HCT116 (cell line): Measurements from ENCODE around the gene CNPY4. TPM values are rescaled to one million over a fixed set of nuclear protein-coding genes. Genes with fewer than 3 reads are reported as not detected.

Experiments
- ATAC-seq: fragments of 200-7000 bp; cut with Tn5 transposase; 2 replicates; pipeline ENCODE4 v1.9.1; 2020; ENCODE audit warnings: mild to moderate bottlenecking, moderate library complexity
- BruUV-seq: library from RNA; stranded (reverse); fragments of 400-500 nt; replicated peaks from 2 replicates; lab custom pipeline; 2021; lab: Mats Ljungman, UMichigan
- CTCF ChIA-PET: fragments of 300-600 bp; sonication (Branson Sonifier 250); formaldehyde crosslinking; loops from one replicate; lab custom pipeline; 2021; ENCODE audit warnings: antibody characterized with exemption; lab: Charles Lee
- POLR2A ChIA-PET: fragments of 300-600, 350-600 bp; sonication (Branson Sonifier 250); formaldehyde crosslinking; loops from one replicate; lab custom pipeline; 2021; ENCODE audit warnings: antibody characterized with exemption; lab: Charles Lee
- RAD21 ChIA-PET, 2 experiments: fragments of 300-600 bp; sonication (Branson Sonifier 250); formaldehyde crosslinking; loops; one replicate each; lab custom pipeline; 2023; ENCODE audit warnings: low total read pairs in 2 of 2; ENCODE audit not compliant: uncharacterized antibody in 2 of 2, unreplicated experiment in 2 of 2, low non-redundant PET in 1 of 2; lab: Charles Lee
- DNase-seq: peaks from one replicate; pipeline ENCODE4 v3.0.0-alpha.2; 2010; ENCODE audit warnings: low read depth, low spot score
- H2AFZ ChIP-seq: fragments of 200-600 bp; shearing (Covaris generic), sonication (generic); 2 replicates; pipeline ENCODE4 v1.6.1; 2017; ENCODE audit warnings: low read depth, mixed run types, mixed read lengths, antibody characterized with exemption, low read length; ENCODE audit not compliant: poor library complexity, severe bottlenecking
- H3K27ac ChIP-seq: 2 replicates; pipeline ENCODE4 v1.5.1; 2012; ENCODE audit warnings: low read depth, low read length
- H3K27me3 ChIP-seq: fragments of 200-600 bp; sonication (generic); 2 replicates; pipeline ENCODE4 v1.6.1; 2016; ENCODE audit warnings: mixed run types, low read length, mixed read lengths; ENCODE audit not compliant: insufficient read depth
- H3K36me3 ChIP-seq, 2 experiments: fragments of 200-500 bp in 1 of 2; fragments of 200-600 bp in 1 of 2; sonication (Bioruptor generic) in 1 of 2; sonication (generic) in 1 of 2; 2 replicates each; pipeline versions ENCODE4 v1.5.1 to v1.6.1; 2014 to 2016; ENCODE audit warnings: low read length in 2 of 2, inconsistent platforms in 1 of 2, mixed read lengths in 1 of 2, mixed run types in 1 of 2; ENCODE audit not compliant: insufficient read depth in 2 of 2, control insufficient read depth in 1 of 2
- H3K4me1 ChIP-seq, 2 experiments: fragments of 200-600 bp in 1 of 2; sonication (generic) in 1 of 2; 2 replicates each; pipeline versions ENCODE4 v1.5.1 to v1.6.1; 2012 to 2017; ENCODE audit warnings: low read length in 2 of 2, inconsistent platforms in 1 of 2, mild to moderate bottlenecking in 1 of 2, mixed read lengths in 1 of 2, mixed run types in 1 of 2, moderate library complexity in 1 of 2; ENCODE audit not compliant: insufficient read depth in 2 of 2, control insufficient read depth in 1 of 2
- H3K4me2 ChIP-seq: fragments of 200-600 bp; sonication (generic); 2 replicates; pipeline ENCODE4 v1.6.1; 2017; ENCODE audit warnings: mixed run types, low read length, mixed read lengths
- H3K4me3 ChIP-seq, 2 experiments: fragments of 200-600 bp in 1 of 2; sonication (generic) in 1 of 2; replicated peaks in 1 of 2; 2 replicates each; pipeline ENCODE4 v1.5.1; 2011 to 2016; ENCODE audit warnings: low read length in 2 of 2, control low read depth in 1 of 2, low read depth in 1 of 2, mild to moderate bottlenecking in 1 of 2, mixed read lengths in 1 of 2, mixed run types in 1 of 2
- H3K79me2 ChIP-seq: fragments of 200-600 bp; sonication (generic); 2 replicates; pipeline ENCODE4 v1.6.1; 2017; ENCODE audit warnings: mild to moderate bottlenecking, mixed run types, low read length, moderate library complexity, mixed read lengths; ENCODE audit not compliant: insufficient read depth
- H3K9ac ChIP-seq: fragments of 200-600 bp; sonication (generic); 2 replicates; pipeline ENCODE4 v1.6.1; 2016; ENCODE audit warnings: low read length, mixed read lengths
- H3K9me2 ChIP-seq: fragments of 200-600 bp; sonication (generic), shearing (Covaris generic); 2 replicates; pipeline ENCODE4 v1.6.1; 2017; ENCODE audit warnings: mixed run types, mild to moderate bottlenecking, moderate library complexity; ENCODE audit not compliant: insufficient read depth
- H3K9me3 ChIP-seq, 2 experiments: fragments of 200-500 bp in 1 of 2; fragments of 200-600 bp in 1 of 2; sonication (Bioruptor generic) in 1 of 2; sonication (generic) in 1 of 2; 2 replicates each; pipeline ENCODE4 v1.6.1; 2014 to 2017; ENCODE audit warnings: low read length in 2 of 2, mixed read lengths in 2 of 2, inconsistent platforms in 1 of 2, low read depth in 1 of 2, mild to moderate bottlenecking in 1 of 2, mixed run types in 1 of 2, moderate library complexity in 1 of 2; ENCODE audit not compliant: control insufficient read depth in 1 of 2, insufficient read depth in 1 of 2
- H4K20me1 ChIP-seq: fragments of 200-600 bp; sonication (generic), shearing (Covaris generic); 2 replicates; pipeline ENCODE4 v1.6.1; 2017; ENCODE audit warnings: mixed run types, mild to moderate bottlenecking, moderate library complexity; ENCODE audit not compliant: insufficient read depth
- EGR1 ChIP-seq: IDR thresholded peaks from 2 replicates; pipeline ENCODE4 v1.6.1; 2012; ENCODE audit warnings: low read depth
- FOSL1 ChIP-seq: IDR thresholded peaks from 2 replicates; pipeline ENCODE4 v1.6.1; 2012; ENCODE audit warnings: low read depth
- RAD21 ChIP-seq: IDR thresholded peaks from 2 replicates; pipeline ENCODE4 v1.6.1; 2012; ENCODE audit warnings: low read depth, mild to moderate bottlenecking
- TCF7L2 ChIP-seq: IDR thresholded peaks from 2 replicates; pipeline ENCODE4 v1.7.0; 2011; ENCODE audit warnings: borderline replicate concordance, inconsistent platforms; ENCODE audit not compliant: insufficient read depth, insufficient read length; ENCODE audit errors: extremely low read depth
- intact Hi-C: fragments of 100-400 bp; cut with micrococcal nuclease; formaldehyde crosslinking; loops from 2 replicates; pipeline ENCODE4 v1.10.0; 2022
- total RNA-seq: library from RNA; stranded (reverse); gene quantifications from one replicate; pipeline ENCODE4 v1.2.1, GENCODE V29; 2021; ENCODE audit not compliant: unreplicated experiment
- TF ChIP-seq, protein P1 (sequence below): IDR thresholded peaks from 2 replicates; pipeline ENCODE4 v1.6.1; 2012
- TF ChIP-seq, protein P2 (sequence below): IDR thresholded peaks from 2 replicates; pipeline ENCODE4 v1.6.1; 2012; ENCODE audit warnings: low read depth
- TF ChIP-seq, protein P3 (sequence below), 3 experiments: fragments of 200-600 bp in 1 of 3; sonication (generic) in 1 of 3; IDR thresholded peaks in 2 of 3; conservative IDR thresholded peaks in 1 of 3; 2 replicates each; pipeline ENCODE4 v1.5.1; 2012 to 2017; ENCODE audit warnings: low read depth in 2 of 3, low read length in 2 of 3, antibody characterized with exemption in 1 of 3, borderline replicate concordance in 1 of 3, control low read depth in 1 of 3, mild to moderate bottlenecking in 1 of 3, mixed read lengths in 1 of 3, mixed run types in 1 of 3, moderate library complexity in 1 of 3; ENCODE audit not compliant: insufficient read depth in 1 of 3

CNPY4 gene
- total RNA-seq, 1 experiment from 2014 or later, result 2.6 TPM

DNA sequence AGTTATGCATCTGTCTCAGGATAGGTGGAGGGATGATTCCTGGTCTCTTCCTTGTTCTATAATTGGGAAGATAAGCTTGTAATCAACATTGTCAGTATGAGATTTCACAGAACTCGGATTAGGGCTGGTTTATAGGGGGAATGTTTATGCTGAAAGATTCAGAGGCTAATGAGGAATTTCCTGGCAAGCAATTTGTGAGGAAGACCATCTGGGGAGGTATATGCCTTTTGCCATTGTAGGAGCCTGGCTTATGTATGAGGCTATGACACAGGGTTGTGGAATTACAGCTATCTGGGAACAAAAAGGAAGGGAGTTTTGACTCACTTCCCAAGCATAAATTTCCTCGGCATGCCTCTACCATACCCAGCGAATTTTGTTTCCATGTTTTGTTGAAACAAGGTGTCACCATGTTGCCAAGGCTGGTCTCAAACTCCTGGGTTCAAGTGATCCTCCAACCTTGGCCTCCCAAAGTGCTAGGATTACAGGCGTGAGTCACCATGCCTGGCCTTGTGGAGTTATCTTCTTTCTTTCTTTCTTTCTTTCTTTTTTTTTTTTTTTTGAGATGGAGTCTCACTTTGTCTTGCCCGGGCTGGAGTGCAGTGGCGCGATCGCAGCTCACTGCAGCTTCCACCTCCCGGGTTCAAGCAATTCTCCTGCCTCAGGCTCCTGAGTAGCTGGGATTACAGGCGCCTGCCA, 32.2 kb upstream of the CNPY4 start:
- TF ChIP-seq, protein P1, sequence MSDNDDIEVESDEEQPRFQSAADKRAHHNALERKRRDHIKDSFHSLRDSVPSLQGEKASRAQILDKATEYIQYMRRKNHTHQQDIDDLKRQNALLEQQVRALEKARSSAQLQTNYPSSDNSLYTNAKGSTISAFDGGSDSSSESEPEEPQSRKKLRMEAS, result no peak
- TF ChIP-seq FOSL1 (no peak), EGR1 (no peak), TCF7L2 (no peak), RAD21 (no peak)
- TF ChIP-seq, protein P2, sequence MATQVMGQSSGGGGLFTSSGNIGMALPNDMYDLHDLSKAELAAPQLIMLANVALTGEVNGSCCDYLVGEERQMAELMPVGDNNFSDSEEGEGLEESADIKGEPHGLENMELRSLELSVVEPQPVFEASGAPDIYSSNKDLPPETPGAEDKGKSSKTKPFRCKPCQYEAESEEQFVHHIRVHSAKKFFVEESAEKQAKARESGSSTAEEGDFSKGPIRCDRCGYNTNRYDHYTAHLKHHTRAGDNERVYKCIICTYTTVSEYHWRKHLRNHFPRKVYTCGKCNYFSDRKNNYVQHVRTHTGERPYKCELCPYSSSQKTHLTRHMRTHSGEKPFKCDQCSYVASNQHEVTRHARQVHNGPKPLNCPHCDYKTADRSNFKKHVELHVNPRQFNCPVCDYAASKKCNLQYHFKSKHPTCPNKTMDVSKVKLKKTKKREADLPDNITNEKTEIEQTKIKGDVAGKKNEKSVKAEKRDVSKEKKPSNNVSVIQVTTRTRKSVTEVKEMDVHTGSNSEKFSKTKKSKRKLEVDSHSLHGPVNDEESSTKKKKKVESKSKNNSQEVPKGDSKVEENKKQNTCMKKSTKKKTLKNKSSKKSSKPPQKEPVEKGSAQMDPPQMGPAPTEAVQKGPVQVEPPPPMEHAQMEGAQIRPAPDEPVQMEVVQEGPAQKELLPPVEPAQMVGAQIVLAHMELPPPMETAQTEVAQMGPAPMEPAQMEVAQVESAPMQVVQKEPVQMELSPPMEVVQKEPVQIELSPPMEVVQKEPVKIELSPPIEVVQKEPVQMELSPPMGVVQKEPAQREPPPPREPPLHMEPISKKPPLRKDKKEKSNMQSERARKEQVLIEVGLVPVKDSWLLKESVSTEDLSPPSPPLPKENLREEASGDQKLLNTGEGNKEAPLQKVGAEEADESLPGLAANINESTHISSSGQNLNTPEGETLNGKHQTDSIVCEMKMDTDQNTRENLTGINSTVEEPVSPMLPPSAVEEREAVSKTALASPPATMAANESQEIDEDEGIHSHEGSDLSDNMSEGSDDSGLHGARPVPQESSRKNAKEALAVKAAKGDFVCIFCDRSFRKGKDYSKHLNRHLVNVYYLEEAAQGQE, result no peak
- TF ChIP-seq, protein P3, sequence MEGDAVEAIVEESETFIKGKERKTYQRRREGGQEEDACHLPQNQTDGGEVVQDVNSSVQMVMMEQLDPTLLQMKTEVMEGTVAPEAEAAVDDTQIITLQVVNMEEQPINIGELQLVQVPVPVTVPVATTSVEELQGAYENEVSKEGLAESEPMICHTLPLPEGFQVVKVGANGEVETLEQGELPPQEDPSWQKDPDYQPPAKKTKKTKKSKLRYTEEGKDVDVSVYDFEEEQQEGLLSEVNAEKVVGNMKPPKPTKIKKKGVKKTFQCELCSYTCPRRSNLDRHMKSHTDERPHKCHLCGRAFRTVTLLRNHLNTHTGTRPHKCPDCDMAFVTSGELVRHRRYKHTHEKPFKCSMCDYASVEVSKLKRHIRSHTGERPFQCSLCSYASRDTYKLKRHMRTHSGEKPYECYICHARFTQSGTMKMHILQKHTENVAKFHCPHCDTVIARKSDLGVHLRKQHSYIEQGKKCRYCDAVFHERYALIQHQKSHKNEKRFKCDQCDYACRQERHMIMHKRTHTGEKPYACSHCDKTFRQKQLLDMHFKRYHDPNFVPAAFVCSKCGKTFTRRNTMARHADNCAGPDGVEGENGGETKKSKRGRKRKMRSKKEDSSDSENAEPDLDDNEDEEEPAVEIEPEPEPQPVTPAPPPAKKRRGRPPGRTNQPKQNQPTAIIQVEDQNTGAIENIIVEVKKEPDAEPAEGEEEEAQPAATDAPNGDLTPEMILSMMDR (IDR thresholded peaks at IDR 0.05 in 2 of 3, conservative IDR thresholded peaks at IDR 0.05 in 1 of 3; ENCODE audit: borderline replicate concordance in 1 of 3, insufficient read depth in 1 of 3, low read depth in 2 of 3, low read length in 2 of 3), result no peak
- Histone ChIP-seq H2AFZ (no peak overlapping the region), H3K9me3 (no peaks in the 10 kb centered on the region), H3K27me3 (no peaks in the 10 kb centered on the region), H3K4me2 (peak overlapping the region; percentile 83), H3K27ac (no peak overlapping the region), H3K4me3 (no peak overlapping the region), H3K9me2 (no peaks in the 10 kb centered on the region), H3K79me2 (peaks cover 21% of the 10 kb centered on the region), H3K36me3 (peaks cover 2 to 16% of the 10 kb centered on the region in 2 experiments; a peak in 2 of 4 replicates), H3K9ac (peak overlapping the region; percentile 23; the same call in 1 of the 2 replicates), H3K4me1 (peaks cover 11 to 48% of the 10 kb centered on the region in 2 experiments), H4K20me1 (no peaks in the 10 kb centered on the region; the same call in 1 of the 2 replicates)
- DNase-seq, result no peak
- RAD21 ChIA-PET, result interaction anchor here in 1 of 2 experiments (0.7 kb wide), 1 partner anchor 70 kb away, joined by 11 read pairs; no protein-coding TSS in a partner anchor
- POLR2A ChIA-PET, result interaction anchor here (1.4 kb wide), 1 partner anchor 13 kb away, joined by 3 read pairs; no protein-coding TSS in a partner anchor
- no peak for ATAC-seq
- no TSS peak for BruUV-seq
- CTCF ChIA-PET, result no interaction called here
- intact Hi-C loops, result no loop called here
